Breast epithelium (tissue), 3 donors: ENCODE data around the gene RYR1.

Source experiments
- CTCF ChIP-seq, 3 donors: fragments of 450-650 bp; IDR thresholded peaks; one replicate each; pipeline ENCODE4 v1.5.1; 2016 to 2017; ENCODE audit warnings: antibody characterized with exemption in 3 of 3, mild to moderate bottlenecking in 3 of 3, moderate library complexity in 3 of 3
- POLR2A ChIP-seq: fragments of 450-650 bp; IDR thresholded peaks from one replicate; pipeline ENCODE4 v1.6.1; 2016; ENCODE audit warnings: antibody characterized with exemption, mild to moderate bottlenecking, moderate library complexity

GRCh38 chr19:38384209-38385027, 49.1 kb upstream of the RYR1 start:
- TF ChIP-seq POLR2A (no peak), CTCF (IDR thresholded peaks at IDR 0.05) (no peak)
